HepG2 (cell line): ENCODE measurements around the gene UTP20. TPM values are rescaled to one million over a fixed set of nuclear protein-coding genes. Genes with fewer than 3 reads are reported as not detected.

Source experiments
- GATAD1 ChIP-seq: IDR thresholded peaks from 2 replicates; pipeline ENCODE4 v1.6.1; 2016; ENCODE audit warnings: missing genetic modification reagents, missing compliant biosample characterization
- MED1 ChIP-seq: sonication (generic); formaldehyde crosslinking; IDR thresholded peaks from 2 replicates; pipeline ENCODE4 v1.4.0; 2020; ENCODE audit warnings: missing genetic modification reagents
- SALL1 ChIP-seq: sonication (generic); formaldehyde crosslinking; IDR thresholded peaks from 2 replicates; pipeline ENCODE4 v1.8.0; 2022; ENCODE audit warnings: mild to moderate bottlenecking, missing genetic modification reagents
- TAF1 ChIP-seq: sonication (generic); formaldehyde crosslinking; IDR thresholded peaks from 2 replicates; pipeline ENCODE4 v1.4.0; 2020; ENCODE audit warnings: missing genetic modification reagents
- ZC3H13 ChIP-seq: sonication (generic); formaldehyde crosslinking; IDR thresholded peaks from 2 replicates; pipeline ENCODE4 v1.8.1; 2023; ENCODE audit warnings: mild to moderate bottlenecking, missing genetic modification reagents, moderate library complexity
- ZNF335 ChIP-seq: sonication (generic); formaldehyde crosslinking; IDR thresholded peaks from 2 replicates; pipeline ENCODE4 v1.4.0; 2020; ENCODE audit warnings: missing genetic modification reagents
- ZNF350 ChIP-seq: sonication (generic); formaldehyde crosslinking; IDR thresholded peaks from 2 replicates; pipeline ENCODE4 v1.4.0; 2020; ENCODE audit warnings: mild to moderate bottlenecking, low read depth, missing genetic modification reagents, borderline replicate concordance
- ZNF556 ChIP-seq: sonication (generic); formaldehyde crosslinking; IDR thresholded peaks from 2 replicates; pipeline ENCODE4 v1.4.0; 2020; ENCODE audit warnings: mild to moderate bottlenecking, missing genetic modification reagents, borderline replicate concordance
- polyA plus RNA-seq, 8 experiments: library from polyadenylated mRNA; depleted of rRNA in 3 of 8; stranded (reverse) in 7 of 8; unstranded in 1 of 8; fragments of >200 nt; fragmentation: Illumina TruSeq in 4 of 8; extraction: Trizol in 4 of 8; gene quantifications; 2 replicates each; pipeline versions ENCODE4 v1.2.1 to v1.2.3, GENCODE V29; 2011 to 2016; ENCODE audit warnings: low read depth in 4 of 8, missing spikeins in 1 of 8, mixed read lengths in 1 of 8; ENCODE audit not compliant: insufficient read depth in 1 of 8
- total RNA-seq, 5 experiments: library from RNA; depleted of rRNA; stranded (reverse); fragments of >200 nt; fragmentation: Illumina TruSeq; extraction: Trizol; gene quantifications; 2 replicates each; pipeline ENCODE4 v1.2.3, GENCODE V29; 2016; ENCODE audit warnings: low read depth in 1 of 5
- TF ChIP-seq, protein P1 (sequence below): sonication (generic); formaldehyde crosslinking; IDR thresholded peaks from 2 replicates; pipeline ENCODE4 v1.5.0; 2020; ENCODE audit warnings: missing genetic modification reagents
- TF ChIP-seq, protein P2 (sequence below): sonication (generic); formaldehyde crosslinking; IDR thresholded peaks from 2 replicates; pipeline ENCODE4 v1.5.0; 2020; ENCODE audit warnings: missing genetic modification reagents
- TF ChIP-seq, protein P3 (sequence below): sonication (generic); formaldehyde crosslinking; IDR thresholded peaks from 2 replicates; pipeline ENCODE4 v1.5.0; 2020; ENCODE audit warnings: missing genetic modification reagents
- TF ChIP-seq, protein P4 (sequence below): sonication (generic); formaldehyde crosslinking; IDR thresholded peaks from 2 replicates; pipeline ENCODE4 v1.9.0; 2021; ENCODE audit warnings: missing genetic modification reagents, borderline replicate concordance
- TF ChIP-seq, protein P5 (sequence below): sonication (generic); formaldehyde crosslinking; conservative IDR thresholded peaks from 2 replicates; pipeline ENCODE4 v1.5.0; 2020; ENCODE audit warnings: missing genetic modification reagents
- TF ChIP-seq, protein P6 (sequence below): sonication (generic); formaldehyde crosslinking; IDR thresholded peaks from 2 replicates; pipeline ENCODE4 v1.8.1; 2023; ENCODE audit warnings: mild to moderate bottlenecking, missing genetic modification reagents
- TF ChIP-seq, protein P7 (sequence below): sonication (generic); formaldehyde crosslinking; IDR thresholded peaks from 2 replicates; pipeline ENCODE4 v1.8.0; 2022; ENCODE audit warnings: missing genetic modification reagents, mild to moderate bottlenecking, moderate library complexity, borderline replicate concordance

Gene UTP20
- total and polyA plus RNA-seq, 2 of the 13 experiments (the other 11 are each of a cell fraction or from before 2014, with no cell fraction given), result 9.0 to 38.5 TPM

DNA sequence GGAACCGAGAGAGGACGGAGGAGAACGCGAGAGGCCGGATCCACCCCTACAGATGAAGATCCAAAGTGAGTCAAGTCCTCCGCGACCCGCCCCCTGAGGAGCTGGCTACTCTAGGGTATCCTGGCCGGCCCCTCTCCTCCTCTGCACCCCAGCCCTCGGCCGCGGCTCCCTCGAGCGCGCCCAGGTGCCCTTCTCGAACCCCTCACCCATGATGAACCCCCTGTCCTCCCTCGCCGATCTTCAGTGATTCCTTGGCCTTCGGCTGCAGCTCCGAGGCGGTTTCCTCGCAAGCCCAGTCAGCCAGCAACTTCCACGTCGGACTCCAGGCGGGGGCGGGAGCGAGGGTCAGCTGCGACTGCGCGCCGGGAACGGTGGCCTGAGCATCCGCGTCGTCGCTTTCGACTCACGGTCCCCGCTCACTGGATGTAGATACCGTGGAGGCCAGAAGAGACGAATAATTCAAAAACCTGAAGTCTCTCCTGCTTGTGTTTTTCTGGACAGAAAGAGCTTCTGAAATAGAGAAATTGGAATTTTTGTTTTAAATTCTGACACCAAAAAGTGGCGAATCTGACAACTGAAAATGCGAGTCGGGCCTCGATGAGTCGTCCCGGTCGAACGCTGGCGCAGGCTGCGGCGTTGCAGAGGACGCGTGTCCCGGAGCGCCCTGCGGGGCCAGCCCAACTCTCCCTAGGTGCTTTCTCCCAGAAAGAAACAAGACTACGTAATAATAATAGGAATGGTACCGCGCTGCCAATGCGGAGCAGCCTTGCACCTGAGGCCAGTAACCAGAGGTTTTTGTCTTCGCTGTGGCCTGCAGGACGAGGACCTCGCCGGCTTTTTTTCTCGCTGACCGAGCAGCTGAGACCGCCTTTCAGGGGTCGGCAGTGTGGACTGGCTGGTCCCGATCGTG, 127.8 kb downstream of the UTP20 start, which contains the start of gene ARL1 (continued):
- TF ChIP-seq MED1 (peak; percentile 60; the same call in 1 of the 2 replicates), SALL1 (CRISPR knock-in tag) (peak; percentile 44; the same call in 1 of the 2 replicates), TAF1 (CRISPR knock-in tag) (peak; percentile 77), ZNF350 (CRISPR knock-in tag) (peak; percentile 40; the same call in 1 of the 2 replicates), GATAD1 (CRISPR knock-in tag) (peak; percentile 94), ZNF335 (CRISPR knock-in tag) (no peak), ZC3H13 (peak; percentile 72; the same call in 1 of the 2 replicates), ZNF556 (CRISPR knock-in tag) (no peak)
- TF ChIP-seq, protein P1, sequence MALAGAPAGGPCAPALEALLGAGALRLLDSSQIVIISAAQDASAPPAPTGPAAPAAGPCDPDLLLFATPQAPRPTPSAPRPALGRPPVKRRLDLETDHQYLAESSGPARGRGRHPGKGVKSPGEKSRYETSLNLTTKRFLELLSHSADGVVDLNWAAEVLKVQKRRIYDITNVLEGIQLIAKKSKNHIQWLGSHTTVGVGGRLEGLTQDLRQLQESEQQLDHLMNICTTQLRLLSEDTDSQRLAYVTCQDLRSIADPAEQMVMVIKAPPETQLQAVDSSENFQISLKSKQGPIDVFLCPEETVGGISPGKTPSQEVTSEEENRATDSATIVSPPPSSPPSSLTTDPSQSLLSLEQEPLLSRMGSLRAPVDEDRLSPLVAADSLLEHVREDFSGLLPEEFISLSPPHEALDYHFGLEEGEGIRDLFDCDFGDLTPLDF, result peak; percentile 74
- TF ChIP-seq, protein P2, sequence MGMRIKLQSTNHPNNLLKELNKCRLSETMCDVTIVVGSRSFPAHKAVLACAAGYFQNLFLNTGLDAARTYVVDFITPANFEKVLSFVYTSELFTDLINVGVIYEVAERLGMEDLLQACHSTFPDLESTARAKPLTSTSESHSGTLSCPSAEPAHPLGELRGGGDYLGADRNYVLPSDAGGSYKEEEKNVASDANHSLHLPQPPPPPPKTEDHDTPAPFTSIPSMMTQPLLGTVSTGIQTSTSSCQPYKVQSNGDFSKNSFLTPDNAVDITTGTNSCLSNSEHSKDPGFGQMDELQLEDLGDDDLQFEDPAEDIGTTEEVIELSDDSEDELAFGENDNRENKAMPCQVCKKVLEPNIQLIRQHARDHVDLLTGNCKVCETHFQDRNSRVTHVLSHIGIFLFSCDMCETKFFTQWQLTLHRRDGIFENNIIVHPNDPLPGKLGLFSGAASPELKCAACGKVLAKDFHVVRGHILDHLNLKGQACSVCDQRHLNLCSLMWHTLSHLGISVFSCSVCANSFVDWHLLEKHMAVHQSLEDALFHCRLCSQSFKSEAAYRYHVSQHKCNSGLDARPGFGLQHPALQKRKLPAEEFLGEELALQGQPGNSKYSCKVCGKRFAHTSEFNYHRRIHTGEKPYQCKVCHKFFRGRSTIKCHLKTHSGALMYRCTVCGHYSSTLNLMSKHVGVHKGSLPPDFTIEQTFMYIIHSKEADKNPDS (CRISPR knock-in tag), result no peak
- TF ChIP-seq, protein P3, sequence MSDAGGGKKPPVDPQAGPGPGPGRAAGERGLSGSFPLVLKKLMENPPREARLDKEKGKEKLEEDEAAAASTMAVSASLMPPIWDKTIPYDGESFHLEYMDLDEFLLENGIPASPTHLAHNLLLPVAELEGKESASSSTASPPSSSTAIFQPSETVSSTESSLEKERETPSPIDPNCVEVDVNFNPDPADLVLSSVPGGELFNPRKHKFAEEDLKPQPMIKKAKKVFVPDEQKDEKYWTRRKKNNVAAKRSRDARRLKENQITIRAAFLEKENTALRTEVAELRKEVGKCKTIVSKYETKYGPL (CRISPR knock-in tag), result peak; percentile 78; the same call in 1 of the 2 replicates
- TF ChIP-seq, protein P4, sequence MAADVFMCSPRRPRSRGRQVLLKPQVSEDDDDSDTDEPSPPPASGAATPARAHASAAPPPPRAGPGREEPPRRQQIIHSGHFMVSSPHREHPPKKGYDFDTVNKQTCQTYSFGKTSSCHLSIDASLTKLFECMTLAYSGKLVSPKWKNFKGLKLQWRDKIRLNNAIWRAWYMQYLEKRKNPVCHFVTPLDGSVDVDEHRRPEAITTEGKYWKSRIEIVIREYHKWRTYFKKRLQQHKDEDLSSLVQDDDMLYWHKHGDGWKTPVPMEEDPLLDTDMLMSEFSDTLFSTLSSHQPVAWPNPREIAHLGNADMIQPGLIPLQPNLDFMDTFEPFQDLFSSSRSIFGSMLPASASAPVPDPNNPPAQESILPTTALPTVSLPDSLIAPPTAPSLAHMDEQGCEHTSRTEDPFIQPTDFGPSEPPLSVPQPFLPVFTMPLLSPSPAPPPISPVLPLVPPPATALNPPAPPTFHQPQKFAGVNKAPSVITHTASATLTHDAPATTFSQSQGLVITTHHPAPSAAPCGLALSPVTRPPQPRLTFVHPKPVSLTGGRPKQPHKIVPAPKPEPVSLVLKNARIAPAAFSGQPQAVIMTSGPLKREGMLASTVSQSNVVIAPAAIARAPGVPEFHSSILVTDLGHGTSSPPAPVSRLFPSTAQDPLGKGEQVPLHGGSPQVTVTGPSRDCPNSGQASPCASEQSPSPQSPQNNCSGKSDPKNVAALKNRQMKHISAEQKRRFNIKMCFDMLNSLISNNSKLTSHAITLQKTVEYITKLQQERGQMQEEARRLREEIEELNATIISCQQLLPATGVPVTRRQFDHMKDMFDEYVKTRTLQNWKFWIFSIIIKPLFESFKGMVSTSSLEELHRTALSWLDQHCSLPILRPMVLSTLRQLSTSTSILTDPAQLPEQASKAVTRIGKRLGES, result peak; percentile 73; the same call in 1 of the 2 replicates
- TF ChIP-seq, protein P5, sequence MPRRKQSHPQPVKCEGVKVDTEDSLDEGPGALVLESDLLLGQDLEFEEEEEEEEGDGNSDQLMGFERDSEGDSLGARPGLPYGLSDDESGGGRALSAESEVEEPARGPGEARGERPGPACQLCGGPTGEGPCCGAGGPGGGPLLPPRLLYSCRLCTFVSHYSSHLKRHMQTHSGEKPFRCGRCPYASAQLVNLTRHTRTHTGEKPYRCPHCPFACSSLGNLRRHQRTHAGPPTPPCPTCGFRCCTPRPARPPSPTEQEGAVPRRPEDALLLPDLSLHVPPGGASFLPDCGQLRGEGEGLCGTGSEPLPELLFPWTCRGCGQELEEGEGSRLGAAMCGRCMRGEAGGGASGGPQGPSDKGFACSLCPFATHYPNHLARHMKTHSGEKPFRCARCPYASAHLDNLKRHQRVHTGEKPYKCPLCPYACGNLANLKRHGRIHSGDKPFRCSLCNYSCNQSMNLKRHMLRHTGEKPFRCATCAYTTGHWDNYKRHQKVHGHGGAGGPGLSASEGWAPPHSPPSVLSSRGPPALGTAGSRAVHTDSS (CRISPR knock-in tag), result no peak
- TF ChIP-seq, protein P6, sequence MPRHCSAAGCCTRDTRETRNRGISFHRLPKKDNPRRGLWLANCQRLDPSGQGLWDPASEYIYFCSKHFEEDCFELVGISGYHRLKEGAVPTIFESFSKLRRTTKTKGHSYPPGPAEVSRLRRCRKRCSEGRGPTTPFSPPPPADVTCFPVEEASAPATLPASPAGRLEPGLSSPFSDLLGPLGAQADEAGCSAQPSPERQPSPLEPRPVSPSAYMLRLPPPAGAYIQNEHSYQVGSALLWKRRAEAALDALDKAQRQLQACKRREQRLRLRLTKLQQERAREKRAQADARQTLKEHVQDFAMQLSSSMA (CRISPR knock-in tag), result 0 out of 2 replicates have a peak, but pooled peaks have one; percentile 44
- TF ChIP-seq, protein P7, sequence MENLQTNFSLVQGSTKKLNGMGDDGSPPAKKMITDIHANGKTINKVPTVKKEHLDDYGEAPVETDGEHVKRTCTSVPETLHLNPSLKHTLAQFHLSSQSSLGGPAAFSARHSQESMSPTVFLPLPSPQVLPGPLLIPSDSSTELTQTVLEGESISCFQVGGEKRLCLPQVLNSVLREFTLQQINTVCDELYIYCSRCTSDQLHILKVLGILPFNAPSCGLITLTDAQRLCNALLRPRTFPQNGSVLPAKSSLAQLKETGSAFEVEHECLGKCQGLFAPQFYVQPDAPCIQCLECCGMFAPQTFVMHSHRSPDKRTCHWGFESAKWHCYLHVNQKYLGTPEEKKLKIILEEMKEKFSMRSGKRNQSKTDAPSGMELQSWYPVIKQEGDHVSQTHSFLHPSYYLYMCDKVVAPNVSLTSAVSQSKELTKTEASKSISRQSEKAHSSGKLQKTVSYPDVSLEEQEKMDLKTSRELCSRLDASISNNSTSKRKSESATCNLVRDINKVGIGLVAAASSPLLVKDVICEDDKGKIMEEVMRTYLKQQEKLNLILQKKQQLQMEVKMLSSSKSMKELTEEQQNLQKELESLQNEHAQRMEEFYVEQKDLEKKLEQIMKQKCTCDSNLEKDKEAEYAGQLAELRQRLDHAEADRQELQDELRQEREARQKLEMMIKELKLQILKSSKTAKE, result peak; percentile 39; the same call in 1 of the 2 replicates
